PFSK-1 (cell line): ENCODE data around the gene TBC1D2.

Source experiments
- FOXP2 ChIP-seq: optimal IDR thresholded peaks from 2 replicates; pipeline ENCODE3; 2011; ENCODE audit warnings: borderline replicate concordance, control low read depth, inconsistent platforms; ENCODE audit not compliant: insufficient read depth; ENCODE audit errors: extremely low read length, extremely low read depth
- POLR2AphosphoS5 ChIP-seq: IDR thresholded peaks from 2 replicates; pipeline ENCODE4 v1.6.1; 2012; ENCODE audit warnings: low read depth, mild to moderate bottlenecking, control low read depth, low read length, moderate library complexity
- SIN3A ChIP-seq: IDR thresholded peaks from 2 replicates; pipeline ENCODE4 v1.6.1; 2012; ENCODE audit warnings: mild to moderate bottlenecking, low read length, moderate library complexity, borderline replicate concordance; ENCODE audit not compliant: insufficient read depth
- TAF1 ChIP-seq: IDR thresholded peaks from 2 replicates; pipeline ENCODE4 v1.6.1; 2012; ENCODE audit warnings: low read length, control low read depth, borderline replicate concordance; ENCODE audit not compliant: insufficient read depth
- TF ChIP-seq, protein P1 (sequence below), 2 experiments: IDR thresholded peaks; 2 replicates each; pipeline versions ENCODE4 v1.6.1 to v1.8.0; 2011 to 2012; ENCODE audit warnings: low read depth in 2 of 2, low read length in 2 of 2, control low read depth in 1 of 2, inconsistent platforms in 1 of 2, mild to moderate bottlenecking in 1 of 2, moderate library complexity in 1 of 2; ENCODE audit not compliant: insufficient read depth in 1 of 2

The TBC1D2 gene

DNA sequence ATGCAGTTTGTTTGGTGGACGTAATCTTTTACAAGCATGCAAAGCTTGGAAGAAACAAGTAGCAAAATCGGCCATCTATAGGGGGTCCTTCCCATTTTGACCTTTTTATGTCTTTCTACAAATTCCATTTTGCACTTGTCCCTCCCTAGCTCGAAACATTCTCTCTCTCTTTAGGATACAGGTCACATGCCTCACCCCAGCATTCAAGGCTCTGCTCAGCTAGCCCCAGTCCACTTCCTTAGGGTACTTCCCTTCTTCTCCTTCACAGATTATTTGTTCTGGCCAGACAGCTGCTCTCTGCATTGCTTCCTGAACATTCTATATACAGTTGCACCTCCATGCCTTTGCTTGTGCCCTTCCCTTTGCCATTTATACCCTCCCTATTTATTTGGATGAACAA is 104.7 kb downstream of the TBC1D2 start:
- TF ChIP-seq SIN3A (no peak), POLR2AphosphoS5 (no peak), FOXP2 (no peak), TAF1 (no peak)

DNA sequence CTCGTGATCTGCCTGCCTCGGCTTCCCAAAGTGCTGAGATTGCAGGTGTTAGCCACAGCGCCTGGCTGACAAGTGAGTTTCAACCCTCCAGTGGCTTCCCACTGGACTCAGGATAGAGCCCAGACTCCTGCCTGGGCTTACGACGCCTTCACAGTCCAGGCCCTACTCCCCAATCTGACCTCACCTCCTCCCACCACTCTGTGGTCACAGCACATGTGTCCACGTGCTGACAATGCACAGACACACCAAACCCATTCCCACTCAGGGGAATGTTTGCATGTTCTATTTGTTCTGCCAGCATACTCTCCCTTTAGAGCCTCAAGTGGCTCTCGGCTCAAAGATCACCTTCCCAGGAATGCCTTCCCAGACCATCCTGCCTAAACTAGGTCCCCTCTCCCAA is 105.3 kb downstream of the TBC1D2 start:
- TF ChIP-seq FOXP2 = no peak
- TF ChIP-seq SIN3A = no peak
- TF ChIP-seq TAF1 = no peak
- no peak for TF ChIP-seq POLR2AphosphoS5
- TF ChIP-seq, protein P1, sequence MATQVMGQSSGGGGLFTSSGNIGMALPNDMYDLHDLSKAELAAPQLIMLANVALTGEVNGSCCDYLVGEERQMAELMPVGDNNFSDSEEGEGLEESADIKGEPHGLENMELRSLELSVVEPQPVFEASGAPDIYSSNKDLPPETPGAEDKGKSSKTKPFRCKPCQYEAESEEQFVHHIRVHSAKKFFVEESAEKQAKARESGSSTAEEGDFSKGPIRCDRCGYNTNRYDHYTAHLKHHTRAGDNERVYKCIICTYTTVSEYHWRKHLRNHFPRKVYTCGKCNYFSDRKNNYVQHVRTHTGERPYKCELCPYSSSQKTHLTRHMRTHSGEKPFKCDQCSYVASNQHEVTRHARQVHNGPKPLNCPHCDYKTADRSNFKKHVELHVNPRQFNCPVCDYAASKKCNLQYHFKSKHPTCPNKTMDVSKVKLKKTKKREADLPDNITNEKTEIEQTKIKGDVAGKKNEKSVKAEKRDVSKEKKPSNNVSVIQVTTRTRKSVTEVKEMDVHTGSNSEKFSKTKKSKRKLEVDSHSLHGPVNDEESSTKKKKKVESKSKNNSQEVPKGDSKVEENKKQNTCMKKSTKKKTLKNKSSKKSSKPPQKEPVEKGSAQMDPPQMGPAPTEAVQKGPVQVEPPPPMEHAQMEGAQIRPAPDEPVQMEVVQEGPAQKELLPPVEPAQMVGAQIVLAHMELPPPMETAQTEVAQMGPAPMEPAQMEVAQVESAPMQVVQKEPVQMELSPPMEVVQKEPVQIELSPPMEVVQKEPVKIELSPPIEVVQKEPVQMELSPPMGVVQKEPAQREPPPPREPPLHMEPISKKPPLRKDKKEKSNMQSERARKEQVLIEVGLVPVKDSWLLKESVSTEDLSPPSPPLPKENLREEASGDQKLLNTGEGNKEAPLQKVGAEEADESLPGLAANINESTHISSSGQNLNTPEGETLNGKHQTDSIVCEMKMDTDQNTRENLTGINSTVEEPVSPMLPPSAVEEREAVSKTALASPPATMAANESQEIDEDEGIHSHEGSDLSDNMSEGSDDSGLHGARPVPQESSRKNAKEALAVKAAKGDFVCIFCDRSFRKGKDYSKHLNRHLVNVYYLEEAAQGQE (IDR thresholded peaks at IDR 0.05; ENCODE audit: insufficient read depth in 1 of 2, low read depth in 2 of 2, low read length in 2 of 2) = no peak

DNA sequence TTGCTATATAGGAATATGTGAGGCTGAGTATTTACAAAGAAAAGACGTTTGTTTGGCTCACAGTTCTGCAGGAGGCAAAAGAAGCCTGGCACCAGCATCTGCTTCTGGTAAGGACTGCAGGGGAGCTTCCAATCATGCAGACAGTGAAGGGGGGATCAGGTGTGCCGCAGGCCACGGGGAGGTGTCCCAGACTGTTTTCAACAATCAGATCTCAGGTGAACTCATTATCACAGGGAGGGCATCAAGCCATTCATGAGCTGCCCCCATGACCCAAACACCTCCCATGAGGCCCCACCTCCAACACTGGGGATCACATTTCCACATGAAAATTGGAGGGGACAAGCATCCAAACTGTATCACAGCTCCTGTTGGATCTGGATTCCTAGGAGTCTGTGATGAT is 106.0 kb downstream of the TBC1D2 start:
- TF ChIP-seq, protein P1 (IDR thresholded peaks at IDR 0.05; ENCODE audit: insufficient read depth in 1 of 2, low read depth in 2 of 2, low read length in 2 of 2) = no peak
- TF ChIP-seq SIN3A = no peak
- no peak for TF ChIP-seq TAF1
- no peak for TF ChIP-seq POLR2AphosphoS5
- no peak for TF ChIP-seq FOXP2
